GM12891 (cell line): ENCODE data around the gene DNAJC4.

Source experiments
- DNase-seq: peaks from one replicate; pipeline ENCODE4 v3.0.0; 2011; ENCODE audit warnings: low spot score; ENCODE audit not compliant: insufficient read length
- FAIRE-seq: peaks from 2 replicates; lab custom pipeline; 2011; peaks lifted over from hg19 to GRCh38; lab: Jason Lieb, UNC
- PAX5 ChIP-seq: IDR thresholded peaks from 2 replicates; pipeline ENCODE4 v1.6.1; 2011; ENCODE audit warnings: low read length, moderate library complexity, mild to moderate bottlenecking; ENCODE audit not compliant: insufficient read depth, severe bottlenecking
- POLR2A ChIP-seq: IDR thresholded peaks from 2 replicates; pipeline ENCODE4 v1.6.1; 2011; ENCODE audit warnings: low read depth, low read length, control low read depth
- POLR2AphosphoS5 ChIP-seq: IDR thresholded peaks from 2 replicates; pipeline ENCODE4 v1.6.1; 2011; ENCODE audit warnings: low read depth, low read length, control low read depth
- POU2F2 ChIP-seq: IDR thresholded peaks from 2 replicates; pipeline ENCODE4 v1.6.1; 2011; ENCODE audit warnings: low read depth, mild to moderate bottlenecking, control low read depth, low read length, moderate library complexity
- SPI1 ChIP-seq: IDR thresholded peaks from 2 replicates; pipeline ENCODE4 v1.6.1; 2011; ENCODE audit warnings: low read depth, low read length, control low read depth
- TAF1 ChIP-seq: IDR thresholded peaks from 2 replicates; pipeline ENCODE4 v1.6.1; 2011; ENCODE audit warnings: low read depth, low read length, control low read depth

Gene DNAJC4

DNA sequence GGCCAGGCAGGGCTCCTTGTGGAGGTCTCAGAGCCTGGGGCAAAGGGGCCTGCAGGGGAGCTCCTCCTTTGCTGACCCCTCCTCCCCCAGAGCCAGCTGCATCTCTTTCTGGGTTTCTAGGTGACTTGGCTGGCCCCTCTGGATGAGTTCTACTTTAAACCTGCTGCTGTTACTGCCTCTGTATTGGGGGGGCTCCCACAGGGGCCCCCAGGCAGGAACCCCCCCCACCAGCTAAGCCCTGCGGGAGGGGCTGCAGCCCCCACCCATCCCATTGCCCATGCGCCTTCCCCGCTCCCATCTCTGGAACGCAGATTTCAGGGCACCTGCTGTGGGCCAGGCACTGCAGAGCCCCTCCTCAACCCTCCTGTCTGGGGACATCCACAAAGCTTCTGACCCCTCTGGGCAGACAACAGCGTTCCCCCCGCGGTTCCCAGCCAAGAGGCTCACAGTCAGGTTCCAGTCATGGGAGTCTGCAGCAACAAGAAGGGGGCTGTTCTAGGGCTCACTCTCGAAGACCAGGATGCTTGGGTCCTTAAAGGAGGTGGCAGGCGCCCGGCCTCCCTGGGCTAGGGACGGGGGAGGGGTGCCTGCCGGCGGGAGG, 20.2 kb downstream of the DNAJC4 start:
- FAIRE-seq (no peak), DNase-seq (no peak)
- TF ChIP-seq SPI1, result no peak
- no peak for TF ChIP-seq POLR2A
- no peak for TF ChIP-seq POLR2AphosphoS5
- TF ChIP-seq TAF1, result no peak
- TF ChIP-seq PAX5, result no peak
- TF ChIP-seq POU2F2, result no peak

DNA sequence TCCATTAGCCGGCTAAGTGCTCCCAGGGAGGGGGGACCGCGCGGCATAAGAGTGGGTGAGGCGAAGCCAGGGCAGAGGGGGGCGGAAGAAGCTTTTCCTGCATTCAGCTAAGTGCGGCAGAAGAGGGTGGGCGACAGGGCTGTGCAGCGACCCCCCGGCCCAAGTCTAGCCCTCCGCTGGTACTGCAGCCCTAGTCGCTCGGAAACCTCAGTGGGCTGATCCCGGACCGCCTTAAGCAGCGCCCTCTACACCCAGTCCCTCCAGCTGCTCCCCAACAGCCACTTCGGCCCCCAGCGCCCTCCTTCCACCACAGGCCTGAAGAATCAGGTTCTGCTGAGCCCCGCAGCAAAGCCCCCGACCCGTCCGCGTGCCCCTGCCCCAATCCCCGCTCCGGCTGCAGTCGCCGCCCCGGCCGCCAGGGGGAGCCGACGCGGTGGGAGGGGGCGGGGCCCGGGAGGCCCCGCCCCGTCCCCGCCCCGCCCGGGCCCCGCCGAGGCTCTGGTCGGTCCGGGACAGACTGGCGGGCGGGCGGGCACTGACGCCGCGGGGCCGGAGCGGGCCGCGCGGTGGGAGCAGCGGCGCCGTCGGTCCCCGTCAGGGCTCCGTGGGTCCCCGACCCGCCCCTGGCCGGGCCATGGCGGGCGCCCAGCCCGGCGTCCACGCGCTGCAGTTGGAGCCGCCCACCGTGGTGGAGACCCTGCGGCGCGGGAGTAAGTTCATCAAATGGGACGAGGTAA, 20.8 kb downstream of the DNAJC4 start, which contains the start of gene PLCB3:
Gene PLCB3 (plus strand): TSS at position 515 of the 737 bp plus-strand sequence. CDS start 120 bp downstream, at position 635.
- FAIRE-seq (peak; percentile 41), DNase-seq (peak; percentile 92)
- no peak for TF ChIP-seq POLR2AphosphoS5
- no peak for TF ChIP-seq PAX5
- no peak for TF ChIP-seq TAF1
- TF ChIP-seq POLR2A, result no peak
- no peak for TF ChIP-seq POU2F2
- TF ChIP-seq SPI1, result no peak

DNA sequence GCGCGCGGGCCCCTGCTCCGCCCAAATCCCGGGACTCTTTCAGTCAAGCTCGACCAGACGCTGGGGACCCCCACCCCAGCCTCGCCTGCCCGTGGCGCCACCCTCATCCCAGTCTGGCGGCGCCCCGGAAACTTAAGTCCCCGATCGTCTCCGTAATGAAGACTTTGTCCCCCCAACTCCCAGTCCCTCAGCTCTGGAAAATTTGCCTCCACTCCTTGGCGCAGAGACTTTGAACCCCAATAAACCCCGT, 21.3 kb downstream of the DNAJC4 start:
- no peak for TF ChIP-seq PAX5
- TF ChIP-seq POU2F2, result no peak
- TF ChIP-seq TAF1, result no peak
- no peak for TF ChIP-seq POLR2A
- TF ChIP-seq SPI1, result no peak
- no peak for TF ChIP-seq POLR2AphosphoS5
- no peak for DNase-seq
- no peak for FAIRE-seq

DNA sequence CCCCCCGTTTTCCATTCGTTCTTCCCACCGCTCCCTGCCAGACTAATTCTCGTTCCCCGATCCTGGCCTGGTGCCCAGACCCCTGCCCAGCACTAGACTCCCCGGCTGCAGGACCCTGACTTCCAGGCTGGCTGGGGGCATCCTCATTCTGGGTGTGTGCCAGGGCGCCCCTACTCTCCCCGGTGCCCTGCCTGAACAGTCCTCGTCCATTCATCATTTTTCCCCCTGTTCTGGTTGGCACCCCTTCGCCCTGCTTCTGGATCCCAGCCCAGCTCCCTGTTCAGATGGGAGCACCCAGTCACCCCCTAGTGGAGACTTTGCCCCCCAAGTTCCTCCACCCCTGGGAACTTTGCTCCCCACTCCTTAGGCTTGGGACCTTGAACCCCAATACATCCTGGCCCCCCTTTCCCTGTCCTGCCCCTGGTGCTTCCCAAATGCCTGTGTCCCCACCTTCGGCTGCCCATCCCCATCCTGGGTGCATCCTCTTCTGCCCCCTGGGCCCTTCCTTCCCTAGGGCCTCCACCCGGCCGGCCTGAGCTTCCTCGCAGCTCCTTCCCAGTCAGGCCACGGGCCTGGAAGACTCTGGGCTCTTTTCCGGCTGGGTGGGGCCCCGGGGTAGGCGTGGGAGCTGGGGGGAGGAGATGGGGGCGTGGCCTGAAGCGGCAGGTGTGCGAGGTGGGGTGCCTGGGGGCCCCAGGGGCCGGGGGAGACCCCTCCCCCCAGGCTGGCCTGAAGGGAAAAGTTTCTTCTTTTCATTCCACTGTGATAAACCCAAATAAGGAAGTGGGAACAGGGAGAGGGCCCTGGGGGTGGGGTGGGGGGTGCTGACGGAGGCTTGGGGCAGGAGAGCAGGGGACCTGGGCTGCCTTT, 21.9 kb downstream of the DNAJC4 start:
- TF ChIP-seq SPI1, result peak; percentile 24; the same call in 1 of the 2 replicates
- TF ChIP-seq POU2F2, result no peak
- DNase-seq (no peak), FAIRE-seq (no peak)

DNA sequence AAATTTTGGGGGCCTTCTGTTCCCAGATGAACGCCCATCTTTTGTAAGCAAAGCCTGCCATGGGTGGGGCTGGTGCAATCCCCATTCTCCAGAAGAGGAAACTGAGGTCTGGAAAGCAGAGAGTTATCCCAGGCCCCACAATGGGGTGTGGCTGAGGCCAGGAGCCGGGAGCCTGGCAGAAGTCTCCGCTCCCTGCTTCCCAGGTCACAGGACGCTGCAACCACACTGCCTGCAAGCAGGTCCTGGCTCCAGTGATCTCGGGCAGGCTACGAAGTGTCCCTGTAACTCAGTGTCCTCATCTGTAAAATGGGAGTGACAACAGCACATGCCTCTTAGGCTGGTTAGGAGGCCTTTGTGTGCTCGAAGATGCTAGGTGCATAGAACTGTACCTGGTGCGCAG, 22.7 kb downstream of the DNAJC4 start:
- FAIRE-seq, result no peak
- no peak for DNase-seq

DNA sequence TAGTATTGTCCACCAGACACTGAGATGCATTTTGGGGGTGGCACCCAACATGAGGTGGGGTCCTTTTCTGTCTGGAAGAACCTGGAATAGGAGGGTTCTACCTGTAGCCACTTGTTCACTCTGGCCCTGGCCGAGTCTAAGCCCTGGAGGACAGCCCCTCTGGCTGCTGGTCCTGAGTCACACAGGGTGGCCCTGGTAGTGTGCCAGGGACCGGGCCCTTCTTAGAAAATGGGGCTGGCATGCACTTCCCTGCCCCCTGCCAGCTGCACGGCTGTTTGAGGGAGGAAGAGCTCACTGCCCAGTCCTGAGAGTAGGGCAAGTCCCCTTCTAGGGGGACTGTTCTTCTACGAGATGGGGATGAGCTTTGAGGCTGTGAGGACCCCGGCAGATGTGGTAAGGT, 23.1 kb downstream of the DNAJC4 start:
- no peak for FAIRE-seq

More for the DNA sequence above, 22.7 kb downstream of the DNAJC4 start:
- TF ChIP-seq TAF1 (no peak), PAX5 (no peak), SPI1 (no peak)

DNA sequence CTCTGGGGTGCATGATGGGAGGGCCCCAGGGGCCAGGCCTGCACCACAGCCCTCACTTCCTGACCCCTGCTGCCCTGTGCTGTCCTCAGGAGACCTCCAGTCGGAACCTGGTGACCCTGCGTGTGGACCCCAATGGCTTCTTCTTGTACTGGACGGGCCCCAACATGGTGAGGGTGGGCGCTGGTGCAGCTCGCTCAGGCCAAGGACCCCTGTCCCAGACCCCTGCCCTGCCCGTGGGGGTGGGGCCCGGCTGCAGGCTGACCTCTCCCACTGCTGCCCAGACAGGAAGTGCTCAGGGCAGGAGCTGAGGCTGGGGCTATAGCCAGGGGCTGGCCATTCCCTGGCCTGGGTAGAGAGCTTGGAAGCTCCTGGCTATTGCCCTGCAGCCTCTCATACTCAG, 24.0 kb downstream of the DNAJC4 start:
- FAIRE-seq, result no peak
- no peak for TF ChIP-seq PAX5
- no peak for TF ChIP-seq POLR2A
- no peak for TF ChIP-seq POU2F2
- no peak for DNase-seq

More for the DNA sequence above, 23.1 kb downstream of the DNAJC4 start:
- TF ChIP-seq POLR2A (no peak), TAF1 (no peak)
- DNase-seq, result no peak

DNA sequence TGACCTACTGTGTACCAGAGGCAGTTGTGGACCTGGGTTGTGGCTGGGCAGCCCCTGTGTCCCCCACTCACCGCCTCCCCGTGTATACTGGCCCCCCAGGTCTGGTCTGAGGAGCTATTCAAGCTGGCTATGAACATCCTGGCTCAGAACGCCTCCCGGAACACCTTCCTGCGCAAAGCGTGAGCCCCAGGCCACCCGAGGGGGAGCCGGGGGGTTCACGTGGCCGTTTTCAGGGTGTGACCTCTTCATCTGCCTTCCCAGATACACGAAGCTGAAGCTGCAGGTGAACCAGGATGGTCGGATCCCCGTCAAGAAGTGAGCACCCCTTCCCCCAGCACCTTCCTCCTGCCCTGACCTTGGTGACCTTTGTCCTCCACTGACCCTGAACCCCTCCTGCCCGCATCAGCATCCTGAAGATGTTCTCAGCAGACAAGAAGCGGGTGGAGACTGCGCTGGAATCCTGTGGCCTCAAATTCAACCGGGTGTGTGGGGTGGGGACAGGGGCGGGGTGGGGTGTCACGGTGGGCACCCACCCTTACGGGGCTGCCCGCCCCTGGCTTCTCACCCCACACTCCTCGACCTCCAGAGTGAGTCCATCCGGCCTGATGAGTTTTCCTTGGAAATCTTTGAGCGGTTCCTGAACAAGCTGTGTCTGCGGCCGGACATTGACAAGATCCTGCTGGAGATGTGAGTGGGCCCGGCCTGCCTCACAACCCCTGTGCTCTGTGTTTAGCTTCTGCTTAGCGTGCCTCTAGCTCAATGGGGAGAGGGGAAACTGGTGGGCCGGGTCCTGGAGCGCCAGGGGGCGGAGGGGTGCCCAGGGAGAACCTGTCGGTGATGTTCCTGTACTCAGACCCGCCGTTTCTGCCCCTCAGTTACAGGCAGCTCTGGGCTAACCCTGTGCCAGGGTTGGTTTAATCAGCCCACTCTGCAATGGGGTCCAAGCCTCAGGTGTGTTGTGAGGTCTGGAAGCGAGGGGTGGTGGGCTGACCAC, 25.1 kb downstream of the DNAJC4 start:
- no peak for DNase-seq
- no peak for TF ChIP-seq SPI1
- no peak for TF ChIP-seq POLR2AphosphoS5
- TF ChIP-seq POU2F2, result no peak
- no peak for TF ChIP-seq TAF1
- no peak for TF ChIP-seq POLR2A
- TF ChIP-seq PAX5, result no peak
- FAIRE-seq, result no peak

DNA sequence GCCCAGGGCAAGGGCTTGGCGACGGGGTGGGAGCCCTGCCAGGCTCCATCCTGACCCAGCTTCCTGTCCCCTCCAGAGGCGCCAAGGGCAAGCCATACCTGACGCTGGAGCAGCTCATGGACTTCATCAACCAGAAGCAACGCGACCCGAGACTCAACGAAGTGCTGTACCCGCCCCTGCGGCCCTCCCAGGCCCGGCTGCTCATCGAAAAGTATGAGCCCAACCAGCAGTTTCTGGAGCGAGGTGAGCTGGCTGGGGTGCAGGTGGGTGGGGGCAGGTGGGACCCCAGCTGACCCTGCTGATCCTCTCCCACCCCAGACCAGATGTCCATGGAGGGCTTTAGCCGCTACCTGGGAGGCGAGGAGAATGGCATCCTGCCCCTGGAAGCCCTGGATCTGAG, 26.0 kb downstream of the DNAJC4 start:
- FAIRE-seq (no peak), DNase-seq (no peak)
- no peak for TF ChIP-seq POLR2A
- no peak for TF ChIP-seq POLR2AphosphoS5
- TF ChIP-seq TAF1, result no peak
- TF ChIP-seq POU2F2, result no peak
- TF ChIP-seq SPI1, result no peak
- TF ChIP-seq PAX5, result no peak
